ENCODE data around the gene MRFAP1.

- TF ChIP-seq CTCF (IDR thresholded peaks at IDR 0.05) (no peak), POLR2AphosphoS5 (IDR thresholded peaks at IDR 0.05; ENCODE audit: insufficient read depth in 1 of 2, low read depth in 1 of 2) (no peak), POLR2A (IDR thresholded peaks at IDR 0.05) (no peak)
Observed at GRCh38 chr4:6592804-6593563, 47.5 kb upstream of the MRFAP1 start.
